Activated CD4-positive, alpha-beta T cell treated with anti-CD3 and anti-CD28 coated beads for 24 hours (primary cell): ENCODE measurements around the gene RASGRF2.

Experiments
- DNase-seq, 2 donors: peaks; one replicate each; pipeline ENCODE4 v3.0.0-alpha.2; 2020; ENCODE audit warnings: low read depth in 2 of 2

The RASGRF2 gene

GRCh38 chr5:80951366-80951765 lies 8.8 kb upstream of the RASGRF2 start:
- no peak for DNase-seq

- no peak for DNase-seq
Measured at GRCh38 chr5:80953587-80953986, 6.6 kb upstream of the RASGRF2 start.

- no peak for DNase-seq
Measured at GRCh38 chr5:80955082-80955590, 5.0 kb upstream of the RASGRF2 start.

GRCh38 chr5:80956272-80956671 lies 3.9 kb upstream of the RASGRF2 start:
- DNase-seq: no peak

GRCh38 chr5:80957031-80957761 lies 3.0 kb upstream of the RASGRF2 start:
- DNase-seq: no peak

- no peak for DNase-seq
Measured at GRCh38 chr5:80958616-80959015, 1.5 kb upstream of the RASGRF2 start.

- no peak for DNase-seq
Measured at GRCh38 chr5:80959138-80959537, 1.0 kb upstream of the RASGRF2 start.

GRCh38 chr5:80960531-80961375 lies 590 bp downstream of the RASGRF2 start:
- peak; percentile 23 to 29 for DNase-seq

GRCh38 chr5:80961376-80962281 lies 1.5 kb downstream of the RASGRF2 start:
- DNase-seq: peak; percentile 25 to 34

GRCh38 chr5:80962630-80963520 lies 2.7 kb downstream of the RASGRF2 start:
- DNase-seq: no peak

- no peak for DNase-seq
Measured at GRCh38 chr5:80963521-80963895, 3.3 kb downstream of the RASGRF2 start.

- DNase-seq: no peak
Measured at GRCh38 chr5:80963966-80964481, 3.9 kb downstream of the RASGRF2 start.

- DNase-seq: no peak
Measured at GRCh38 chr5:80964491-80964890, 4.3 kb downstream of the RASGRF2 start.

- DNase-seq: no peak
Measured at GRCh38 chr5:80964919-80965318, 4.8 kb downstream of the RASGRF2 start.

GRCh38 chr5:80967500-80968181 lies 7.5 kb downstream of the RASGRF2 start:
- no peak for DNase-seq

GRCh38 chr5:80973027-80973426 lies 12.9 kb downstream of the RASGRF2 start:
- DNase-seq: no peak

- DNase-seq: no peak
Measured at GRCh38 chr5:80975065-80975464, 14.9 kb downstream of the RASGRF2 start.

- no peak for DNase-seq
Measured at GRCh38 chr5:80976985-80977384, 16.8 kb downstream of the RASGRF2 start.

- DNase-seq: no peak
Measured at GRCh38 chr5:80977764-80978163, 17.6 kb downstream of the RASGRF2 start.

GRCh38 chr5:80978772-80979317 lies 18.7 kb downstream of the RASGRF2 start:
- DNase-seq: no peak
